H9 (cell line): Measurements from ENCODE around the gene QSER1. TPM values are rescaled to one million over a fixed set of nuclear protein-coding genes. Genes with fewer than 3 reads are reported as not detected.

ENCODE experiments used
- DNase-seq: peaks from one replicate; pipeline ENCODE4 v3.0.0-alpha.2; 2017
- H2AFZ ChIP-seq: one replicate; pipeline ENCODE4 v1.6.1; 2013; ENCODE audit warnings: mild to moderate bottlenecking, low read length, control low read depth, moderate library complexity
- H2AK5ac ChIP-seq: 2 replicates; pipeline ENCODE4 v1.6.1; 2013; ENCODE audit warnings: low read length, control low read depth, mixed read lengths; ENCODE audit not compliant: insufficient read length
- H2BK120ac ChIP-seq: one replicate; pipeline ENCODE4 v1.6.1; 2013; ENCODE audit warnings: low read depth, mild to moderate bottlenecking, low read length, control low read depth, inconsistent platforms; ENCODE audit not compliant: poor library complexity, severe bottlenecking
- H2BK12ac ChIP-seq: 2 replicates; pipeline ENCODE4 v1.6.1; 2013; ENCODE audit warnings: low read length, control low read depth, mixed read lengths, low read depth; ENCODE audit not compliant: insufficient read length
- H2BK15ac ChIP-seq: 2 replicates; pipeline ENCODE4 v1.6.1; 2013; ENCODE audit warnings: low read depth, low read length, control low read depth
- H2BK20ac ChIP-seq: one replicate; pipeline ENCODE4 v1.6.1; 2013; ENCODE audit warnings: low read depth, mild to moderate bottlenecking, low read length, control low read depth, inconsistent platforms; ENCODE audit not compliant: poor library complexity, severe bottlenecking
- H2BK5ac ChIP-seq: 2 replicates; pipeline ENCODE4 v1.6.1; 2013; ENCODE audit warnings: low read length, control low read depth, mixed read lengths; ENCODE audit not compliant: insufficient read length
- H3K14ac ChIP-seq: 2 replicates; pipeline ENCODE4 v1.6.1; 2013; ENCODE audit warnings: low read length, control low read depth; ENCODE audit not compliant: insufficient read depth
- H3K18ac ChIP-seq: 2 replicates; pipeline ENCODE4 v1.6.1; 2013; ENCODE audit warnings: low read depth, mild to moderate bottlenecking, mixed read lengths, low read length, control low read depth; ENCODE audit not compliant: insufficient read length
- H3K23ac ChIP-seq: 2 replicates; pipeline ENCODE4 v1.6.1; 2013; ENCODE audit warnings: low read length, control low read depth, mixed read lengths, low read depth; ENCODE audit not compliant: insufficient read length
- H3K23me2 ChIP-seq: 2 replicates; pipeline ENCODE4 v1.6.1; 2013; ENCODE audit warnings: low read depth, mild to moderate bottlenecking, mixed read lengths, low read length, control low read depth; ENCODE audit not compliant: insufficient read length, poor library complexity, severe bottlenecking
- H3K27ac ChIP-seq: 2 replicates; pipeline ENCODE4 v1.5.1; 2013; ENCODE audit warnings: low read length, control low read depth, mixed read lengths, low read depth; ENCODE audit not compliant: insufficient read length
- H3K27me3 ChIP-seq: 2 replicates; pipeline ENCODE4 v1.6.1; 2013; ENCODE audit warnings: low read length, control low read depth, inconsistent platforms; ENCODE audit not compliant: insufficient read depth
- H3K4ac ChIP-seq: 2 replicates; pipeline ENCODE4 v1.6.1; 2013; ENCODE audit warnings: low read depth, mild to moderate bottlenecking, control low read depth, inconsistent platforms, low read length, moderate library complexity
- H3K4me1 ChIP-seq: 2 replicates; pipeline ENCODE4 v1.6.1; 2013; ENCODE audit warnings: low read length, control low read depth, inconsistent platforms; ENCODE audit not compliant: insufficient read depth
- H3K4me2 ChIP-seq: 2 replicates; pipeline ENCODE4 v1.6.1; 2013; ENCODE audit warnings: low read length, control low read depth, mixed read lengths; ENCODE audit not compliant: insufficient read length, insufficient read depth
- H3K56ac ChIP-seq: 2 replicates; pipeline ENCODE4 v1.6.1; 2013; ENCODE audit warnings: low read depth, mild to moderate bottlenecking, mixed read lengths, low read length, control low read depth; ENCODE audit not compliant: insufficient read length
- H3K79me1 ChIP-seq: 2 replicates; pipeline ENCODE4 v1.6.1; 2013; ENCODE audit warnings: low read depth, mild to moderate bottlenecking, moderate library complexity, low read length, control low read depth, inconsistent platforms; ENCODE audit not compliant: insufficient read depth, poor library complexity, severe bottlenecking
- H3K79me2 ChIP-seq: 2 replicates; pipeline ENCODE4 v1.6.1; 2013; ENCODE audit warnings: low read length, control low read depth, inconsistent platforms; ENCODE audit not compliant: insufficient read depth
- H3K9ac ChIP-seq: 2 replicates; pipeline ENCODE4 v1.6.1; 2013; ENCODE audit warnings: low read length, control low read depth, mixed read lengths; ENCODE audit not compliant: insufficient read length; ENCODE audit errors: extremely low read depth
- H3K9me3 ChIP-seq: one replicate; pipeline ENCODE4 v1.6.1; 2013; ENCODE audit warnings: low read depth, low read length, inconsistent platforms; ENCODE audit not compliant: control insufficient read depth
- H3T11ph ChIP-seq: one replicate; pipeline ENCODE4 v1.6.1; 2013; ENCODE audit warnings: mild to moderate bottlenecking, low read length, control low read depth, inconsistent platforms
- H4K20me1 ChIP-seq: one replicate; pipeline ENCODE4 v1.6.1; 2013; ENCODE audit not compliant: control insufficient read depth, insufficient read length, insufficient read depth
- H4K5ac ChIP-seq: 2 replicates; pipeline ENCODE4 v1.6.1; 2013; ENCODE audit warnings: low read depth, mild to moderate bottlenecking, mixed read lengths, low read length, control low read depth; ENCODE audit not compliant: insufficient read length
- H4K8ac ChIP-seq: replicated peaks from 2 replicates; pipeline ENCODE4 v1.6.1; 2013; ENCODE audit warnings: low read length, control low read depth, mixed read lengths, low read depth; ENCODE audit not compliant: insufficient read length
- H4K91ac ChIP-seq: 2 replicates; pipeline ENCODE4 v1.6.1; 2013; ENCODE audit warnings: low read depth, mild to moderate bottlenecking, moderate library complexity, mixed read lengths, low read length, control low read depth; ENCODE audit not compliant: insufficient read length
- H3K27ac Mint-ChIP-seq, 3 experiments: 2 replicates in 2 of 3; 3 replicates in 1 of 3; pipeline ENCODE4 v1.8.0; 2020 to 2021; ENCODE audit warnings: mixed read lengths in 3 of 3, mild to moderate bottlenecking in 1 of 3, moderate library complexity in 1 of 3
- H3K27me3 Mint-ChIP-seq: 2 replicates; pipeline ENCODE4 v1.8.0; 2021; ENCODE audit warnings: low read depth, mild to moderate bottlenecking, moderate library complexity, mixed read lengths
- H3K36me3 Mint-ChIP-seq, 3 experiments: 2 replicates in 2 of 3; 3 replicates in 1 of 3; pipeline ENCODE4 v1.8.0; 2020 to 2021; ENCODE audit warnings: low read depth in 3 of 3, mixed read lengths in 3 of 3; ENCODE audit not compliant: insufficient read depth in 1 of 3
- H3K4me1 Mint-ChIP-seq, 2 experiments: 2 replicates each; pipeline ENCODE4 v1.8.0; 2020; ENCODE audit warnings: mixed read lengths in 2 of 2
- H3K4me3 Mint-ChIP-seq, 2 experiments: 2 replicates in 1 of 2; 3 replicates in 1 of 2; pipeline ENCODE4 v1.8.0; 2020 to 2021; ENCODE audit warnings: mild to moderate bottlenecking in 2 of 2, mixed read lengths in 2 of 2, moderate library complexity in 1 of 2
- H3K9me3 Mint-ChIP-seq, 2 experiments: 2 replicates in 1 of 2; 3 replicates in 1 of 2; pipeline ENCODE4 v1.8.0; 2020; ENCODE audit warnings: mild to moderate bottlenecking in 2 of 2, mixed read lengths in 2 of 2, moderate library complexity in 1 of 2
- WGBS: extraction: QIAGEN DNeasy Blood & Tissue Kit; methylation state at CpG from one replicate; pipeline ENCODE4 v1.1.7; 2013; ENCODE audit warnings: missing lambda C conversion rate, low lambda C conversion rate, mixed read lengths; ENCODE audit not compliant: insufficient read length; ENCODE audit errors: extremely low coverage; 5-methylcytosine and 5-hydroxymethylcytosine counted together
- total RNA-seq: library from RNA; stranded (reverse); gene quantifications from 2 replicates; pipeline ENCODE4 v1.2.1, GENCODE V29; 2021
- TF ChIP-seq, protein P1 (sequence below): fragments of 200-600 bp; sonication (generic); conservative IDR thresholded peaks from 3 replicates; pipeline ENCODE4 v1.8.0; 2021; ENCODE audit warnings: antibody characterized with exemption, mild to moderate bottlenecking

The QSER1 gene
- total RNA-seq, 1 experiment from 2014 or later: 139 TPM

DNA sequence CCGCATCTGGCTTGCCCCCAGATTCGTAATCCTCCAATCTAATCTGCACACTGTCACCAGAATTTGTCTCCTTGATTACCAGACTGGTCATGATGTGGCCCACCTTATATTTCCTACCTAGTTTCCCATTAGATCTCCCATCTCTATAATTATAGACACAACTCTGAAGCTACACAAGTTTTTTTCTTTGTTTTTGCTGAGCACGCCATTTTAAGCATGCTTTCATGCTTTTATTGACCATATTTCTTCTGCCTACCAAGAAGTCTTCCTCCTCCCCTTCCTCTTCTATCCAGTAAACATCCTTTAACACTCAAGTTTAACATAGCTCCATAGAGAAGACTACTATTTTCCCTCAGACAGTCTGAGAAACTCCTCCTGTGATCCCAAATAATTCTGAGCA is 98.8 kb downstream of the QSER1 start:
- no peak overlapping the region for H3T11ph ChIP-seq
- no peak overlapping the region for H2AFZ ChIP-seq
- no peaks in the 10 kb centered on the region for H3K23me2 ChIP-seq
- no CpG with 5 or more reads among the region's 3 CpGs for WGBS
- H2BK12ac ChIP-seq: no peak overlapping the region
- no peak overlapping the region for H4K8ac ChIP-seq
- TF ChIP-seq, protein P1, sequence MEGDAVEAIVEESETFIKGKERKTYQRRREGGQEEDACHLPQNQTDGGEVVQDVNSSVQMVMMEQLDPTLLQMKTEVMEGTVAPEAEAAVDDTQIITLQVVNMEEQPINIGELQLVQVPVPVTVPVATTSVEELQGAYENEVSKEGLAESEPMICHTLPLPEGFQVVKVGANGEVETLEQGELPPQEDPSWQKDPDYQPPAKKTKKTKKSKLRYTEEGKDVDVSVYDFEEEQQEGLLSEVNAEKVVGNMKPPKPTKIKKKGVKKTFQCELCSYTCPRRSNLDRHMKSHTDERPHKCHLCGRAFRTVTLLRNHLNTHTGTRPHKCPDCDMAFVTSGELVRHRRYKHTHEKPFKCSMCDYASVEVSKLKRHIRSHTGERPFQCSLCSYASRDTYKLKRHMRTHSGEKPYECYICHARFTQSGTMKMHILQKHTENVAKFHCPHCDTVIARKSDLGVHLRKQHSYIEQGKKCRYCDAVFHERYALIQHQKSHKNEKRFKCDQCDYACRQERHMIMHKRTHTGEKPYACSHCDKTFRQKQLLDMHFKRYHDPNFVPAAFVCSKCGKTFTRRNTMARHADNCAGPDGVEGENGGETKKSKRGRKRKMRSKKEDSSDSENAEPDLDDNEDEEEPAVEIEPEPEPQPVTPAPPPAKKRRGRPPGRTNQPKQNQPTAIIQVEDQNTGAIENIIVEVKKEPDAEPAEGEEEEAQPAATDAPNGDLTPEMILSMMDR: no peak
- no peak overlapping the region for H3K4me2 ChIP-seq
- no peak overlapping the region for H2BK20ac ChIP-seq
- H4K20me1 ChIP-seq: no peaks in the 10 kb centered on the region
- no peak overlapping the region for H3K4me3 Mint-ChIP-seq
- H3K18ac ChIP-seq: no peak overlapping the region
- H2BK120ac ChIP-seq: no peak overlapping the region
- no peak overlapping the region for H3K27ac ChIP-seq
- no peaks in the 10 kb centered on the region for H3K79me1 ChIP-seq
- no peak overlapping the region for H4K5ac ChIP-seq
- H2BK15ac ChIP-seq: no peak overlapping the region
- H3K9me3 ChIP-seq: no peaks in the 10 kb centered on the region
- H3K9me3 Mint-ChIP-seq: peaks cover 7 to 20% of the 10 kb centered on the region in 2 experiments
- H4K91ac ChIP-seq: no peak overlapping the region
- peaks cover 2% of the 10 kb centered on the region; the same call in 1 of the 2 replicates for H3K27me3 Mint-ChIP-seq
- no peak overlapping the region for H3K4ac ChIP-seq
- no peak overlapping the region for H3K23ac ChIP-seq
- no peak overlapping the region for H3K56ac ChIP-seq
- no peaks in the 10 kb centered on the region for H3K4me1 ChIP-seq
- H2AK5ac ChIP-seq: no peak overlapping the region
- no peak overlapping the region for H3K27ac Mint-ChIP-seq
- DNase-seq: no peak
- H3K9ac ChIP-seq: no peak overlapping the region
- peaks cover 0 to 5% of the 10 kb centered on the region in 2 experiments; a peak in 2 of 4 replicates for H3K4me1 Mint-ChIP-seq
- H3K36me3 Mint-ChIP-seq: peaks cover 0 to 3% (median 0%) of the 10 kb centered on the region in 3 experiments; a peak in 3 of 7 replicates
- no peaks in the 10 kb centered on the region for H3K27me3 ChIP-seq
- no peaks in the 10 kb centered on the region for H3K79me2 ChIP-seq
- H3K14ac ChIP-seq: no peak overlapping the region
- H2BK5ac ChIP-seq: no peak overlapping the region
